ENCODE measurements around the gene ISCU.
"Not testable (repeated sequence)": the region's sequence is repeated elsewhere in the genome, so short reads cannot be mapped to it uniquely, and the experiment has no call there.

The ISCU gene

DNA sequence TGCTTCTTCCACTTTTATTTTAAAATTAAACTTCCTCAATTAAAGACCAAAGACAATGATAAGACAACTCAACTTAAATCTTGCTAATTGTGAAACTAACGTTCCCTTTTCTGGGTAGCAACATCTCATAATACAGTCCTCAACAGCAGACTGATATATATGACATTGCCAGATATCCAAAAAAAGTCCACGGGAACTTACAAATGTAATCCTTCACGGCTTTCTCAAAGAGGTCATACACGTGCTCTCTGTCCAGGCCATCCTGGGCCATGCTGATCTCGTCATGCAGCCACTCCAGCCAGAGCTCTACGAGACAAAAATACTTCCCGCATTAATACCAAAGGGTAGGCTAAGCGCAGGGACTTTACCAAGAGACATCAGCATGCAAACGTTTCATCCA lies 14.7 kb upstream of the ISCU start:
- no peak for DNase-seq

DNA sequence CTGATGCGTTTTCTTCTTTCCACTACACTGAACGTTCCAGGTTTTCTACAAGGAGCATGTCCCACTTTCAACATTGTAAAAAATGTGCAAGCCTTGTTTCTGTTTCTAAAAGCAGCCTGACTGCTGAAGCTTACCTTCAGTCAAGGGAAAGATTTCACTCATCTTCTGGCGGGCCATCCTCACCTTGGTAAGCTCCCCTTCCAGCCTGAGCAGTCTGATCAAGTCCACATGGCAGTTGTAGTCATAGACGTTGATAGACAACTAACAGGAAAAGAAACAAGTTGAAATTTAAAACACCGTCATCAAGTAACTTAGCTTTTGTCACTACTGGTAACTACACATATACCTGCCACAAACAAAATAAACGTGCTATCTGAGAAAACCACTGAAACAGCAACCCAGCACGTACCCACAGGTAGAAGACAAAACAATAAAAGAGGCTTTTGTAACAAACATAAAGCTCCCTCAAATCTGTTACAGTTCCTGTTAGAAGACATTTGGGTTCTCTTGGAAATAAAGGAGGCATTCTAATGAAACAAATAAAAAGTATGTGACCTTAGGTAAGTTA lies 13.4 kb upstream of the ISCU start:
- DNase-seq, result no peak

DNA sequence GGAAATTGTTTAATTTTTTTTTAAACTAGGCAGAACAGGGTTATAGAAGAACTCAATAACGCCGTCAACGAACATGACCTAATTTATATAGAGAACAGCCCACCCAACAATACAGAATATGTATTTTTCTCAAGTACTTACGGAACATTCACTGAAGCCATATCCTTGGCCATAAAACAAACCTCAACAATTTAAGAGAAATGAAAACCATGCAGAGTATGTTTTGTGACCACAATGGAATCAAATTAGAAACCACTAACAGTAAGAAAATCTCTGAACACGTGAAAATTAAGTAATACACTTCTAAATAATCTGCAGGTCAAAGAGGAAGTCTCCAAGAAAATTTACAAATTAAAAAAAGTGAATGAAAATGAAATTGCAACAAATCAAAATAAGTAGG lies 10.9 kb upstream of the ISCU start:
- DNase-seq, result no peak

DNA sequence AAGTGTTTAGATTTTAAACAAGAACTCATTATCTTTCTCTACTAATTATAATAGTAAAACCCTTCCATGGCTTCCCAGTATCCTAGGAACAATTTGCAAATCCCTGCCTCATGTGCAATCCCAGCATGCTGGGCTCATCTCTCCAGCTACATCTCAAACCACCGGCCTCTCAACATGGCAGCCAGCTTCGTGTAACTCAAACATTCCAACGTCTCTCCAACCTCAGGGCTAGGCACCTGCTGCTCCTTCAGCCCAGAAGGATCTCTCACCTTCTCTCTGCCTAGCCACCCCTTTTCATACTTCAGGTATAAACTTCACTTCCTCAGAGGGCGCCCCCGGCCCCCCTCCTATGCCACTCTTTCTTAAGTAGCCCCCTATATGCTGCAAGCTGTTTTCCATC lies 8.6 kb upstream of the ISCU start:
- no peak for DNase-seq

DNA sequence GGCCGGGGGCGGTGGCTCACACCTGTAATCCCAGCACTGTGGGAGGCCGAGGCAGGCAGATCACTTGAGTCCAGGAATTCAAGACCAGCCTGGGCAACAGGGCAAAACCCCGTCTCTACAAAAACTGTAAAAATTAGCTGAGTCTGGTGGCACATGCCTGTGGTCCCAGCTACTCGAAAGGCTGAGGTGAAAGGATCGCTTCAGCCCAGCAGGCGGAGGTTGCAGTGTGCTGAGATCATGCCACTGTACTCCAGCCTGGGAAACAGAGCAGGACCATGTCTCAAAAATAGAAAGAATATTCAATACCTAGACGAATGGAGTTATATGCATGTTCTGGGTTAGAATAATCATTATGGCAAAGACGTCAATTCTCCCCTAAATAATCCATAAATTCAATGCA lies 7.0 kb upstream of the ISCU start:
- not testable (repeated sequence) for DNase-seq

DNA sequence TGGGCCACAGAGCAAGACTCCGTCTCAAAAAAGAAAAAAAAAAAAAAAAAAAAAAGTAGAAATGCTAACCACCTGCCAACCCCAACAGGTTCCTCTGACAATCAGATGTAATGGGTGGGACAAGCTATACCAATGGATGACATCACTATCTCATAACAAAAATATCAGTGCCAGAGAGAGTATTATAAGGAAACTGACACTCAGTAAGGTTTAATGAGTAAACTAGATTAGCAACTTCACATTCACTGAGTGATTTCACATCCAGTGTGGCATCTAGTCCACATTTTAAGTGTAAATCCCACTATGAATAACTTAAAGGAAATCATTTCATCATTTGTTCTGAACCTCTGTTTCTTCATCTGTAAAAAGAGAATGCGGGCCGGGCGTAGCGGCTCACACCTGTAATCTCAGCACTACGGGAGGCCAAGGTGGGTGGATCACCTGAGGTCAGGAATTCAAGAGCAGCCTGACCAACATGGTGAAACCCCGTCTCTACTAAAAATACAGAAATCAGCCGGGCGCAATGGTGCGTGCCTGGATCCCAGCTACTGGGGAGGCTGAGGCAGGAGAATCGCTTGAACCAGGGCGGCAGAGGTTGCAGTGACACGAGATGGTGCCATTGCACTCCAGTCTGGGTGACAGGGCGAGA lies 3.3 kb upstream of the ISCU start:
- peak; percentile 30 for DNase-seq

DNA sequence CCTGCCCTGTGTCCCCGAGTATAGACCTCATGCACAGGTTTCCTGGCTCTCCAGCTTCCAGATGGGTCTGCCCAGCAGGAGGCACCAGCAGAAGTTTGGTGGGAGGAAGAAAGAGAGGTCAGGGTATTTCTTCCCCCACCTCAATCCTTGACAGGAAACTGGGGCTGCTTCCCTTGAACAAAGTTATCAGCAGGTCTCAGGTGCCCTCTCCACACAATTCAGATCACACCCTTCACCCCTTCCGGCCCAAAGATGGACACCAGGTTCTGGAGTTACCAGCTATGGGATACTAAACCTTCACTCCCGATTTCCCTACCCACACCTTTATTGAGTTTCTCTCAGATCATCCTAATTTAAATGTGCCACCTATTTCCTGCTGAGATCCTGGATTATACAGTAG lies 2.6 kb upstream of the ISCU start:
- no peak for DNase-seq

DNA sequence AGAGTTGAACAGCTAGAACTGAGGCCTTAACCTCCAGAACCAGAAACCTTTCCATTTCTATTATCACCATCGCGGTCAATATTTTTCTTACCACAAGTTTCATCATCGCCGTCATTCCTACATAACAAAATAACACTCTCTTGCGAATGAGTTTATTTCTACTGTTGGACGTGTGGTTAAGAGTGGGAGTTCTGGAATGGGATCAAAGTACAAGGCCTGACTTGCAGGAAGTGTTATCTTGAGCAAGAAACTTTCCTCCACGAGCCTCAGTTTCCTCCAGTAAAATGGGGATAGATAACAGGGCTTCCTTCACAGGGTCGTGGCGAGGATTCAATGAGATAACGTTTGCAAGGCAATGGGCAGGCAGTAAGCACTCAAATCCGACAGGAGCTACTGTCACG lies 2.1 kb upstream of the ISCU start:
- no peak for DNase-seq

DNA sequence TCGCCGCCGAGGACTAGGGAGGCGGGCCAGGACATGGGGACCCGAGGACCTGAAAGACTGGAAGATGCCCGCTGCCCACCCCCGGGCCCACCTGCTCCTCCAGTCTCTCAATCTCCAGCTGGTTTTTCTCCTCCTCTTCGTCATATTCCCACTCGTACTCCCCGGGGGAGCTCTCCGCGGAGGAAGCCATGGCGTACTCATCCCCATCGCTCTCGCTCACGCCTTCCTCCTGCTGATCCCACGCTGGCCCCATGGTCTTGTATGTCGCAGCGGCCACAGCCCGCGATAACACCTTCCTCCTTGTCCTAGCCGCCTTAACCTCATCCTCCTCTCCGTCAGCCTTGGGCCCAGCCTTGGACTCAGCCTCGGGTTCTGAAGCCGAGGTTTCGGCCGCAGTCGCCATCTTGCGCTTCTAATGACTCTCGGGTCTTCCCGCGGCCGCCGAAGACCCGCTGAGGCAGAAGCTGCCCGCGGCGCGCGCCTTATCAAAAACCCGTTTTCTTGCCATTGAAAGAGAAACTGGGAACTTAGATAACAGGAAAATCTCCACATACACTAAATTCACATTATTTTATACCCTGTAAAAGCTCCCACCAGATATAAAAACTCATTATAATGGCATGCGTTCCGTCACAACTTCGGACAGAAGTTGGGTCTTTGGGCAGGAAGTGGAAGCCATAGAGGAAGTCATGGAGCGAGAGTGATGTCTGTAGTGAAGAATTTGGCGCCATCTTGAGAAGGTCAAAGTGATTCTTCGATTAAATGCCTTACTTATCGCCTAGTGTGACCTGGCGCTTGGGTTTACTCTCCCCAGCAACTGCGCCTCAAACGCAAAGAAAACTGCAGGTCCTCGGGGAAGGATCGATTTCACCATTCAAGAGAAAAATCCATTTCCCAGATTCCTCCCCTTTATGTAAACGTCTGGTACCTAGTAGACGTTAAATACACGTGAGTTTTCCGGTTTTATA lies 1.4 kb upstream of the ISCU start, which contains the start of gene SART3:
Gene SART3, minus strand, starts transcription at position 422 of the 968 bp plus-strand sequence. Its CDS starts 19 bp downstream, at position 403.
- peak; percentile 87 for DNase-seq

DNA sequence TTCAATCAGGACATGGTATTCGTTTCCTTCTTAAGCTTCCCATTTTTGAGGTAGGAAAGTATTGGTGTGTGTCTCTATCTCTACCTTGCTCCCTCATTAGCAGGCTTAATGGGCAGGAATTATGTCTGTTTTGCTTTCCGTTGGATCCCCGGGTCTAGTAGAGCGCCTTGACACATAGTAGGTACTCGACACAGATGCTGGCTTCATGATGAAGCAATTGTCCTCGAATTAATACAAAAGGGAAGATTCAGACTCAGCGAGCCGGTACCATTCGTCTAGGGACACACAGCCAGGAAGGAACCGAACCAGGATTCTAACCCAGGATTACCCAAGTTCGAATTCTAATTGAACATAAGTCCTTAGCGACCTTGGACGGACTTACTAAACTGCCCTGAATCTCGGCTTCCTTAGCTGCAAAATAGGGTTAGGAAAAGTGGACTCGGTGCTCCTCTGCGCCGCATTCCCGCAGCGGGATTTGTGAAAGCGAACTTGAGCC lies 496 bp upstream of the ISCU start:
- peak; percentile 19 for DNase-seq

DNA sequence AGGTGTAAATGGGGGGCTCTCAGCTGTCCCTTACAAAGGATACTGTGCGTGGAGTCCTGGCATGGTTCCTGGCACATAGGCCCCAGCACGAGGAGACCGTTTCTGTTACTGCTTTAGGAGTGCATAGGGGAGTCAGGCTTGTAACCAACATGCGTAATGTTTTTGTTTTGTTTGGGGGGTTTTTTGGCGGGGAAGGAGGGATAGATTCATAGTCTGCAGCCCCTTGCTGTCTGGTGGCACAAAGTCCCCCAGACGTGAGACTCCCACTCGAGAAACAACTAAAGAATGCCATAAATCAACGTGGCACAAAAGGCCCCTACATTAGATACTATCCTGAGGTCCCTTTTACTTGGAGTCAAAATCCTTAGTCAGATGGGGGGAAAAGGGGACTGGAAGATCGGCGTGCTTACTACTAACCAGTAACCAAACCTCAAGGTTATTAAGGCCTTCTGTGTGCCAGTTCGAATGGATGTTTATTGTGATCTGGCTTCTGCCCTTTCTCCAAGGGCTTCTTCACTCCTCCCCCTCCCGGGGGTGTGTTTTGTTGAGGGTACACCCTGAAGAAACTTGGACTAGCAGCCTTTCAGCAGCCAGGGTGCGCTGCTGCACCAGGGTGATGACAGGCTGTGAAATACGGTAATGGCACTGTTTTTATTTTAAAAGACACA lies 874 bp downstream of the ISCU start:
- DNase-seq, result peak; percentile 94

DNA sequence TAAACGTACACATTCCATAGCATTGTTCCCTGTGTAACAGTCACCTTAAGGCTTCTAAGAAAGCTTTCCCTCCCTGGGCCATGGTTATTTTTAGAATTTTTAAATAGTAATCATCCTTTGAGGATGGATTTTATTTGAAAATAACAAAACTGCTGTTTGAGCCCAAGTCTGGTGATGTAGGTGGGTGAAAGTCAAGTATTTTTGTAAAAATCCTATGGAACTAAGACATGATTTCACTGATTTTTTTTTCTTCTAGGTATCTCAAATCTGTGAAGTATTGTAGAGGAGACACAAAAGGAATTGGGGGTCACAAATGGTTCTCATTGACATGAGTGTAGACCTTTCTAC lies 1.4 kb downstream of the ISCU start:
- no peak for DNase-seq

DNA sequence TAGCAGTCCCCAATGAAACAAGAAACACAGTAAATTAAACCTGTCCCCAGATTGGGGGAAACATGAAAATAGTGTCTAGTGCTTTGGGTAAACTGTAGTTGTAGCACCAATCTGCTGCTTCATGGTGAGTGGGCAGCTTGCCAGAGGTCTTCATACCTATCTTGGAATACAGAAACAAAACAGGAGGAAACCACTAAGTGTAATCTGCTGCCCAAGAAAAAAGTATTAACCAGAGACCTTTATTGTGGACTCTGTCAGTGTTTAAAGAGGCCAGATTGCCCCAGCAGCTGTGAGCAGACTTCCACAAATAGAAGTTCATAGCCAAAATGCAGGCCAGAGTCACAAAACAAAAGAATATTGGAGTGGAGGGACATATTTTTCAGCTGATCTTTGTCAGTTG lies 2.3 kb downstream of the ISCU start:
- no peak for DNase-seq

DNA sequence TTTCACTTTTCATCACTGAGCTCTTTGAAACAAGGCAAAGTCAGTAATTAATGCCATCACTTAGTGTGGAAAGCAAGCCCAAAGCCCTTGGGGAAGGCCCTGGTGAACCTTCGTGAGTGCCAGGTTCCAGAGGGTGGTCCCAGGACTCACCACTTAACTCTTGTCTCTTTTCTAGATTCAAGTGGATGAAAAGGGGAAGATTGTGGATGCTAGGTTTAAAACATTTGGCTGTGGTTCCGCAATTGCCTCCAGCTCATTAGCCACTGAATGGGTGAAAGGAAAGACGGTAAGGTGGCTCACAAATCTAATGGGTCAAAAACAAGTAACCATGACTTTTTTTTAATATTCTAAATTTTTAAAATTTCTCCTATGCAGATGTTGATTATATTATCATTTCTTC lies 2.8 kb downstream of the ISCU start:
- DNase-seq, result no peak

DNA sequence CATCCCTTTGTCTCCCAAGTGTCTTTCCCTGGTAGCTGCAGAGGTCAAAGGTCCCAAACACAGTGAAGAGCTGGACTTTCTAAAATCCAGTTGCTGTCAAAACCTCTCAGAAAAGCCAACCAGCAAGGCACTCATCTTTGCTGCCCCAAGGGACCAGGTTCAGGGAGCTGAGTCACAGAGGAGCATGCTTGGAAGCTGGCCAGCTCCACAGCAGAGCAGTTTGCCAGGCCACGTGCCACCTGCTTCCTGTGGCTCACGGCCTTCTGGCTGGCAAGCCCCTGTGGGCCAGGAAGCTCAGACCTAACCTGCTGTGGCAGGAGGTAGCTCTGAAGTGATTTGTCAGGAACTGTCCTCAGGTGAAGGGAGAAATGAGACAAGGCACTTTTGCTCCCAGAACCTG lies 3.6 kb downstream of the ISCU start:
- DNase-seq, result peak; percentile 70

DNA sequence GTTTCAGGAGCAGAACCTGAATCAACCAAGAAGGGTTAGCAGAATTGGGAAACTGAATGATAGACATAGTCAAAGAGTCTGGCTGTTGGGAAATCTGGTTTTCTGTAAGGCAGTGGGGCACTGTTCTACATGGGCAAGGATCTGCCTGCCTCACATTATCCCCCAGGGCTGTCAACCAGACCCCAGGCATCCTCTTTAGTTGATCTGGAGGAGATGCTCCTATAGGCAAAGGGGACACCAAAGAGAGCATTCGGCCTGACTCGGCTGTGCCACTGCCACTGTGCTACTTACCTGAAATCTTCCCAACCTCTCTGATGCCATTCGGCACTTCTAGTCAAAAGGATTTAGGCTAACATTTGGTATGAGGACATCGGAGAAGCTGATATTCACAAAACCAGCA lies 4.1 kb downstream of the ISCU start:
- DNase-seq, result no peak

DNA sequence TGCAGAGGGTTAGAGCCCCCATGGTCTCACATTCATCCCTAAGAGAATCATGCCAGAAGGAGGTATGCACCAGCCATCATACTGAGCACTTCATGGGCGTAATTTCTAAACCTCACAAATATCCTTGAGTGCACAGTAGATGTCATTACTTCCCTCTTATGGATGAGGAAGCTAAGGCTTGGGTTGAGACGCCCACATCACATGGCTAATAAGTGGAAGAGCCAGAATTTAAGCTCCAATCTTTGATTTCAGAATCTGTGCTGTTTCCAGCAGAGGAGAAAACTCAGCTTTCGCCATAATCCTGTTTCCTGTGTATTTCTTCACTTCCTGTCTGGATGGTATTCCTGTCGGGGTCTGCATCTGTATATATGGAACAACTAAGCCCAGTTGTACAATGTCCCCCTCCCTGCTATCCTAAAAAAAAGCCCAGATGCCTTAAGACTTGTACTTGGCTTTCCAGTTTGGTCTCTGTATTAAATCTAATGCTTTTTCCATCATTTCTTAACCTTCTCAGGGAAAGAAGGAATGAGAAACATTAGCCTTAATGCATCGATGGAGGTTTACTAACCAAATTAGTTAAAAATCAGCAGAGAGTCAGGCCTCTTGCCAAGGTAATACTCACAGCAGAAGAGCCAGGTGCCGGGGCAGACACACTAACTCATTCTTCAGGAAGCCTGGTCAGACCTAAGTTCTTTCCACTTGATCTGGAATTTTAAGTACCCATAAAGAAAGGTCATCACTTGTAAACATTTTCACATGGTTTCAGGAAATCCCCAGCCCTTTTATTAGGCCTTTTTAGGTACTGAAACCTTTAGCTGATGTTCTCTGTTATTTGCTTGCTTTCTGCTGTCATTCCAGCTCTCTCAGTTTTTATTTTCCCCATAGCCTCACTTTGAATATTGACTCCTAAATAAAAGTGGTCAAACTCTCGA lies 5.3 kb downstream of the ISCU start:
- no peak for DNase-seq

DNA sequence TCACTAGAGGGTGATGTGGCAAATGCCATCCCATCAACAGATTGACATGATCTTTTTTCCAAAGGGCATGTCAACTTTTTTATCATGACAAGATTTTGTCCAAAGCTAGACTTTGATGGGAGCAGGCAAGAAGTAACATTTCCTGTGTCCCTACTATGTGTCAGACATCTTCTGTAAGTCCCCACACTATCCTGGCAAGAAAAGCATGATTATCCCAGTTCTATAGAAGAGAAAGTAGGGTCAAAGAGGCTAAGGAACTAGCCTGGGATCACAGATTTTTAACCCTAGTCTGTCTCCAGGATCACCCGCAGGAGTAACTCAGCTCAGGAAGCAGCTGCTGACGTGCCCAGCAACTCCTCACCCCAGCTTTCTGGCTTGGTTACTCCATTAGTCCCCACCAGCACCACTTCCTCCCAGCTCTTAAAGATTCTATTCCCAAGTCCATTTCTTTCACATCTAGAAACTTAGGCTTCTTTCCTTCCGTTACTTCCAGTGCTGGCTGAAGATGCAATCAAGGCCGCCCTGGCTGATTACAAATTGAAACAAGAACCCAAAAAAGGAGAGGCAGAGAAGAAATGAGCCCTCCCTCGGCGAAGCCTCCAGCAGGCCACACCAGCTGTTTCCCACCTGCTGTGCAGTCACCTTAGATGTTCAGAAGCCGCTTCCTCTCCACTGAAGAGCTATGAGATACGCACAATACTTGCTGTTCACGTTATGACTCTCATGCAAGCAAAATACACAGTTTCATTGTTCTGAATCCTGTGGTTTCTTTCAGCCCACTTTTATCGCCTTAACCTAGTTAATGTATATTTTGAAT lies 6.2 kb downstream of the ISCU start:
- DNase-seq, result peak; percentile 78

DNA sequence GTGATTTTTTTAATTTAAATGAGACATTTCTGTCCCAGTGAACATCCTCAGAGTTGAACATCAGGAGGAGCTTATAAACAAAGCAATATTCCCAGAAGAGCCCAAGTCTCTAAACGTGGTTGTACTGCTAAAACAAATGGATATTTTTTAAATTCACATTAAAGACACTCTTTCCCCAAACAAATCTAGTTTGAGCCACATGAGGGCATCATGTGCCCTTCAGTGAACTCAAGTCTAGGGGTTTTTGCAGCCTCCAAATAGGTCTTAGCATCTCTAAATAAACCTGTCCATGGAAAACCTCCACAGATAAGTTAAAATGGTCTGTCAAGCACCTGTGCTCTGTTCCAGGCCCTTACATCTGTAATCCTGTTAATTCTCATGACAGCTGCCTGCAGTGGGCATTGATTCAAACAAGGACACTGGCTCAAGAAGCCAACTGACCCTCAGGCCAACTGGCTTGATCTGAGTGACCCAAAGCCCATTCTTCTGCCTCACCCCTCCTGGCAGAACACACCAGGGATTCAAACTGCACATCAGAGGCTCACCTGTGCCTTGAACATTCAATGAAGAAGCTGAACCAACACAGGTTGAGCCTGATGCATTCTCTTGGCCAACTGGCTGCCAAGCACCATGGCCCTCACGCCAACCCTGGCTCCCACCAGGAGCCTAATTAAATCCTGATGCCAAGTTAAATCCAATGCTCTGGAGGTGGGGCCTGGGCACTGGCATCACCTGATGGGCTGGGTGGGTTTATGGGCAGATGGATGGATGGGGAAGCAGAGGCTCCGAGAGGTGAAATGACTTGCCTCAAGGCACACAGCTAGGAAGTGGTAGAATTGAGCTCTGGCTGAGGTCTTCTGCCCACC lies 8.6 kb downstream of the ISCU start:
- no peak for DNase-seq

DNA sequence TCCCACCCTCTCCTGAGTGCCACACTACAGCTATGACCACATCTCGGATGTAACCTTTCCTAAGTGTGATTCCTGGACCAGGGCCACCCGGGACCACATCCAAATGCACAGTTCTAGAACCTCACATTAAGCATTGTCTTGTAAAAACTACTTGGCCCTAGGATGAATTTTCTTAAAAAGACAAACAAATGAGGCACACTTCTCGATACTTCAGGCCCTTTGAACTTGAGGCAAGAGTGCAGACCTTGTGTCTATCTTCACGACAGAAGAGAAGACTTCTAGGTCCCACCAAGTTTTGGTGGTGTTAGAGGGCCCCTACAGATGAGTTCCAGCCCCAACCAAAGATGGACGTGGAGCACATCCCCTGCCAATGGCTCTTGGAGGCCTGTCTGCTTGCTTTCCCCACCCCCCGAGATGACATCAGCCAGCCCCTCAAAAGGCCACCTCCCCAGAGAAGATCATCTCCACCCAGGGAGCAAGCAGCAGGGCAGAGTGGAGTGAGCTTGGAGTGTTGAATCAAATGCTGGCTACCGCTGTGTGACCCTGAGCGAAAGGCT lies 9.3 kb downstream of the ISCU start:
- no peak for DNase-seq
